Muscle layer of duodenum (tissue), 2 donors: ENCODE measurements around the gene CLRN3.

Experiments used
- H3K27ac ChIP-seq: one replicate; pipeline ENCODE4 v1.7.0; 2013; ENCODE audit warnings: mild to moderate bottlenecking, low read length
- H3K27me3 ChIP-seq: one replicate; pipeline ENCODE4 v1.7.0; 2013; ENCODE audit warnings: low read depth, mild to moderate bottlenecking, control low read depth, low read length
- H3K36me3 ChIP-seq, 2 donors: one replicate each; pipeline ENCODE4 v1.7.0; 2013; ENCODE audit warnings: low read length in 2 of 2, control low read depth in 1 of 2, mild to moderate bottlenecking in 1 of 2; ENCODE audit not compliant: insufficient read depth in 2 of 2, control insufficient read depth in 1 of 2
- H3K4me1 ChIP-seq, 2 donors: one replicate each; pipeline ENCODE4 v1.7.0; 2013; ENCODE audit warnings: low read length in 2 of 2, mild to moderate bottlenecking in 2 of 2, control low read depth in 1 of 2, moderate library complexity in 1 of 2; ENCODE audit not compliant: insufficient read depth in 2 of 2, control insufficient read depth in 1 of 2
- H3K4me3 ChIP-seq, 2 donors: one replicate each; pipeline ENCODE4 v1.7.0; 2013; ENCODE audit warnings: low read length in 2 of 2, low read depth in 1 of 2, mild to moderate bottlenecking in 1 of 2
- H3K9me3 ChIP-seq, 2 donors: one replicate each; pipeline ENCODE4 v1.7.0; 2013; ENCODE audit warnings: low read length in 2 of 2, control low read depth in 1 of 2, mild to moderate bottlenecking in 1 of 2; ENCODE audit not compliant: control insufficient read depth in 1 of 2
- donor health status: healthy.

CLRN3 gene

GRCh38 chr10:127907411-127908105, 14.8 kb upstream of the CLRN3 start:
- Histone ChIP-seq H3K27ac (peak overlapping the region; percentile 65), H3K4me3 (peak overlapping the region; percentile 55 to 66), H3K9me3 (no peaks in the 10 kb centered on the region), H3K27me3 (peaks cover 3% of the 10 kb centered on the region), H3K4me1 (peaks cover 0 to 23% of the 10 kb centered on the region in 2 donors), H3K36me3 (no peaks in the 10 kb centered on the region)

GRCh38 chr10:127906548-127907377, 14.0 kb upstream of the CLRN3 start, which contains the start of gene PTPRE:
Gene PTPRE, plus strand, starts transcription at chr10:127907103. Its CDS starts 133,779 bp downstream, at chr10:128040882.
- Histone ChIP-seq H3K4me3 (peak within 1 kb of the TSS; percentile 55 to 66), H3K9me3 (no peaks in the 10 kb centered on the region), H3K36me3 (no peaks in the 10 kb centered on the region), H3K4me1 (peaks cover 0 to 23% of the 10 kb centered on the region in 2 donors), H3K27ac (peak within 1 kb of the TSS; percentile 65), H3K27me3 (peaks cover 3% of the 10 kb centered on the region)

GRCh38 chr10:127905848-127906261, 13.1 kb upstream of the CLRN3 start:
- H3K4me1 ChIP-seq = peaks cover 0 to 23% of the 10 kb centered on the region in 2 donors
- H3K27ac ChIP-seq = peak overlapping the region; percentile 60
- H3K4me3 ChIP-seq = no peak overlapping the region
- H3K36me3 ChIP-seq = no peaks in the 10 kb centered on the region
- H3K9me3 ChIP-seq = no peaks in the 10 kb centered on the region
- peaks cover 3% of the 10 kb centered on the region for H3K27me3 ChIP-seq

- Histone ChIP-seq H3K27ac (no peak overlapping the region), H3K4me1 (peaks cover 0 to 23% of the 10 kb centered on the region in 2 donors)
Observed at GRCh38 chr10:127905001-127905847, 12.5 kb upstream of the CLRN3 start.

GRCh38 chr10:127904311-127905000, 11.7 kb upstream of the CLRN3 start:
- no peaks in the 10 kb centered on the region for H3K36me3 ChIP-seq
- H3K9me3 ChIP-seq = no peaks in the 10 kb centered on the region
- H3K27ac ChIP-seq = no peak overlapping the region
- peaks cover 0 to 23% of the 10 kb centered on the region in 2 donors for H3K4me1 ChIP-seq
- H3K4me3 ChIP-seq = no peak overlapping the region
- peaks cover 3% of the 10 kb centered on the region for H3K27me3 ChIP-seq

More at GRCh38 chr10:127905001-127905847, 12.5 kb upstream of the CLRN3 start:
- Histone ChIP-seq H3K36me3 (no peaks in the 10 kb centered on the region), H3K27me3 (peaks cover 3% of the 10 kb centered on the region), H3K4me3 (no peak overlapping the region), H3K9me3 (no peaks in the 10 kb centered on the region)

- Histone ChIP-seq H3K4me3 (no peak overlapping the region), H3K27ac (no peak overlapping the region), H3K27me3 (peaks cover 3% of the 10 kb centered on the region), H3K4me1 (peaks cover 0 to 21% of the 10 kb centered on the region in 2 donors), H3K9me3 (no peaks in the 10 kb centered on the region), H3K36me3 (no peaks in the 10 kb centered on the region)
Observed at GRCh38 chr10:127903789-127904188, 11.0 kb upstream of the CLRN3 start.

- Histone ChIP-seq H3K4me1 (no peaks in the 10 kb centered on the region), H3K27me3 (no peaks in the 10 kb centered on the region), H3K9me3 (peaks cover 0 to 5% of the 10 kb centered on the region in 2 donors), H3K36me3 (no peaks in the 10 kb centered on the region), H3K4me3 (no peak overlapping the region), H3K27ac (peak overlapping the region; percentile 0)
Observed at GRCh38 chr10:127899766-127900387, 7.1 kb upstream of the CLRN3 start.

GRCh38 chr10:127897177-127897576, 4.4 kb upstream of the CLRN3 start:
- Histone ChIP-seq H3K27me3 (no peaks in the 10 kb centered on the region), H3K9me3 (peaks cover 0 to 5% of the 10 kb centered on the region in 2 donors), H3K4me1 (no peaks in the 10 kb centered on the region), H3K27ac (no peak overlapping the region), H3K4me3 (no peak overlapping the region), H3K36me3 (no peaks in the 10 kb centered on the region)

GRCh38 chr10:127896590-127896989, 3.8 kb upstream of the CLRN3 start:
- Histone ChIP-seq H3K4me3 (no peak overlapping the region), H3K4me1 (no peaks in the 10 kb centered on the region), H3K27ac (no peak overlapping the region), H3K9me3 (peaks cover 0 to 5% of the 10 kb centered on the region in 2 donors), H3K27me3 (no peaks in the 10 kb centered on the region), H3K36me3 (no peaks in the 10 kb centered on the region)

- Histone ChIP-seq H3K9me3 (peaks cover 0 to 5% of the 10 kb centered on the region in 2 donors), H3K4me1 (no peaks in the 10 kb centered on the region), H3K27me3 (no peaks in the 10 kb centered on the region), H3K4me3 (no peak overlapping the region), H3K27ac (no peak overlapping the region), H3K36me3 (no peaks in the 10 kb centered on the region)
Observed at GRCh38 chr10:127894146-127894545, 1.4 kb upstream of the CLRN3 start.
